GM21576 (cell line): ENCODE results near the gene CDYL.

Experiments
- ATAC-seq: cut with Tn5 transposase; IDR thresholded peaks from one replicate; pipeline ENCODE4 v1.9.1; 2021; ENCODE audit warnings: mild to moderate bottlenecking, moderate library complexity; ENCODE audit not compliant: unreplicated experiment

CDYL gene

DNA sequence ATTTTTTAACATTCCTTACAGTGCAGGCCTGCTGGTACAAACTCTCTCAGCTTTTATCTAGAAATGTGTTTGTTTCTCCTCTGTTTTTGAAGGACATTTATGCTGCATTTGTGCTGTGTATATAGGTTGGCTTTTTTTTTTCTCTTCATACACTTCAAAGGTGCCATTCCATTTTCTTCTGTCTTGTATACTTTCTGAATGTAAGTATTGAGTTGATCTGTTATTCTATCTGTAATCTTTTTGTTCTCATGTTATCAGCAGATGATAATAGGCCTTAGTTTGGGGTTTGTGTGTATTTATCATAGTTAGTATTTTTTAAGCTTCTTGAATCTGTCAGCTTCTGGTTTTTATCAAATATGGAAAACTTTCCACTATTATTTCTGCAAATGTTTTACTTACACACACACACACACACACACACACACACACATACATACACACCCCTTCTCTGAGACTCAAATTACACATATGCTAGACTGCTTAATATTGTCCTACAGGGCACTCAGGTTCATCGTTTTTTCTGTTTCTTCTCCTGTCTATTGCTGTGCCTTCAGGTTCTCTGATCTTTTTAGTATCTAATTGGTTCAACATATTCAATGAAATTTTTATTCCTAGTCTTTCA lies 153.0 kb downstream of the CDYL start:
- ATAC-seq: no peak

DNA sequence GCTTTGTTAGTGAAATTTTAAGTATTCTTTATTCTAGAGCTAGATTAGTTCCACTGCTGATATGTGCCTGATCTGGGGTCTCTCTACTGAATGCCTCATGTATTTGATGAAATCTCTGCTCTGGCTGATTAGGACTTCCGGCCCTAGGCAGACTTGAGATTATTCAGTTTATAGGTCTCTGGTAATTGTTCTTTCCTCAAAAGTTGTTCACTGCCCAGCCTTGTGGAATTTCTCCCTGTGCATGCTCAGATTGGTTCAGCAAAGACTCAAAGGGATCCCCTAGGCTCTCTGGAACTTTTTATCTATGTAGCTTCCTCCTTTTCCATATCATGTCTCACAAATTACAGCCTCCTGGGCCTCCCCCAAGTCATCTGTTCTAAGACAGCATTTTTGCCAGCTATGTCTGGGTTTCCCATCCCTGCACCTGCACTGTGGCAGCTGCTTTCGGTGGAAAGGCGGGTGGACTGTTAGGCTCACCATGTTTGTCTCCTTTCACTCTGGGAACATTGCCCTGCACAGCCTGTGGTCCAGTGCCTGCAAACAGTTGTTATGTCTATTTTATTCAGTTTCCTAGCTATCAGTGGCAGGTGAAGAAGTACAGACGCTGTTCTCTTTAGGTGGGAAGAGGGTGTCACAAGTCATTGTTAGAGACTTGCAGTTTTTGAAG lies 154.0 kb downstream of the CDYL start:
- ATAC-seq: no peak

DNA sequence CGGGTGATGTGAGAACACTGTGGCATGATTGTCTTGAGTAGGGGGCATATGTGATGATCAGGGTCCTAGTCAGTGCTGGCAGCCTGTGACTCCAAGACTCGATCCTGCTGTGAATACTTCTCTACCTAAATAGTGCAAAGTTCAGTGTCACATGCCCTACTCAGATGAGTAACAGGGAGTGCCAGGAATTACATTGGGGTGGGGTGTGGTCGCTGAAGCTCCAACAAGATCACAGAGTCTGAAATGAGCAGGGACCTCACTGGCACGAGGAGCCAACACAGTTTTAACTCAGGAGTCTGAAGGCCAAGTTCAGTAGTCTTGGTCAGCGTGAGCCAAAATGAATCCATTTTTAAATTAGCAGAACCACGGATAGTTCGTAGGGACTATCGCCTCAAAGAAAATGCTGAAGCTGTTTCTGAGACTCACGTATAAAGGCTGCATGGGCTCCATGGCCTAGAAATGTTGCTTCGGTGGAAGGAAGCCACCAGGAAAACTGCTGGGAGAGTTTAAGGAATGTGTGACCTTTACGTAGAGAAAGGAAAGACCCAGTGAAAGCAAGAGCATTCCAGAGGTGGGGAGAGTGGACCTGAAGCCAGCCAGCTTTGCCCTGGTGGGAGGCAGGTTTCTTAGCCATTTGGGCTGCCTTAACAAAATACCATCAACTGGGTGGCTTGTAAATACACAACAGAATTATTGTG lies 155.5 kb downstream of the CDYL start:
- ATAC-seq: no peak

DNA sequence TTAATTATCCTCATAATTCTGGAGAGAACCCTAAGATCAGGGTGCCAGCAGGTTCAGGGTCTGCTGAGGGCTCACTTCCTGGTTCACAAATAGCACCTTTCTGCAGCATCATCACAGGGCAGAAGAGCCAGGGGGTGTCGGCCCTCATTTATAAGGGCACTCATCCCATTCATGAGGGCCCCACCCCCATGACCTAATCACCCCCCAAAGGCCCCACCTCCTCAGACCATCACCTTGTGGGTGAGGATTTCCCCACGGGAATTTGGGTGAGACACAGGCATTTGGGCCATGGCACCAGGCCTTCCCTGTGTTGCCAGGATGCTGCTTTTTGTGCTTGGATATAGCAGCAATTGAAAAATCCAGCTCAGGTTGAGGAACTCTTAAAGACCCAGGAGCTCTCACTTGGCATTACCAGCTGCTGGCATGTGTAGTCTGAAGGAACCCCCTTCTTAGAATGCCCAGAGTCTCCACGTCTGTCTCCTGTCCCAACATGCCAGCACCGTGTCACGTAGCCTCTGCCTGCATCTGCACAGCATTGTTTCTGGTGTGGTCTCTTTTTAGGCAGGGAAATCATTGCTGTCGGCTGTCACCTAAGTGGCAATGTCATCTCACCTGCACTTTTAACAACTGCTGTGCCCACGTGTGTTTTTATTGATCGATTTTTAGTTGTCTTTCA lies 156.2 kb downstream of the CDYL start:
- ATAC-seq: no peak

GRCh38 chr6:4935486-4935885 lies 159.3 kb downstream of the CDYL start:
- ATAC-seq: no peak

GRCh38 chr6:4935975-4936680 lies 159.9 kb downstream of the CDYL start:
- no peak for ATAC-seq

DNA sequence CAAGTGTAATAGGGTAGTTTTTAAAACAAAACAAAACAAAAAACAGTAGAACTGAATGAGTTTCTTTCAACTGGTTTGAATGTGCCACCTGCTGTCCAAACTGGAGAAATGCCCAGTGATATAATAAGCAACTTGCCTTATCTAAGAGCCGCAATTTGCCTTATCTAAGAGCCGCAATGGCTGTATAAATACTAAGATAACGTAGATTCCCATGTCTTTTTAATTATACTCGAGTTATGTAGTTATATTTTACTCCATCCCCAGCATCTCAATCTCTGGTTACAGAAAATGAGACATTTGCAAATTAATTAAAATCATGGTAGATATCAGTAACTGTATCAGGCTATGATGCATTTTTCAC lies 160.5 kb downstream of the CDYL start:
- ATAC-seq: no peak

GRCh38 chr6:4937414-4937813 lies 161.2 kb downstream of the CDYL start:
- ATAC-seq: no peak

- no peak for ATAC-seq
Observed at GRCh38 chr6:4939241-4939640, 163.0 kb downstream of the CDYL start.

DNA sequence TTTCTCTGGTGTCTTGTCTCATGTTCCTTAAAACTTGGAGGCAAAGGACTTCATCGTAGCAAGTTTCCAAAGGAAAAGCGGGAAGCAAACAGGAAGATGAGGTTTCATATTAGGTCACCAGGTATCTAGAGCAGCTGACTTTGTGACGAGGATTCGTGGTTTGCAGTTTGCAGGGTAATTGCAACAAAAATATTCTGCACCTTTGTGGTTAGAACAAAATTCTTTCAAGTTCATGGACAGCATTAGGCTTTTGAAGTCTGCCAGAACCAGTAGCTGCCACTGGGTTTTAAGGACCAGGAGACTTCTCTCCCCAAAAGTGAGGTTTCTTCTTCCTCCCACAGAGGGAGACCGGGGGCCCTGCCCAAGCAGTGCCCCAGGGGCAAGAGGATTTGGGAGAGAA lies 164.2 kb downstream of the CDYL start:
- no peak for ATAC-seq

- no peak for ATAC-seq
Observed at GRCh38 chr6:4941782-4942672, 165.8 kb downstream of the CDYL start.

- ATAC-seq: no peak
Observed at GRCh38 chr6:4942673-4943009, 166.4 kb downstream of the CDYL start.

DNA sequence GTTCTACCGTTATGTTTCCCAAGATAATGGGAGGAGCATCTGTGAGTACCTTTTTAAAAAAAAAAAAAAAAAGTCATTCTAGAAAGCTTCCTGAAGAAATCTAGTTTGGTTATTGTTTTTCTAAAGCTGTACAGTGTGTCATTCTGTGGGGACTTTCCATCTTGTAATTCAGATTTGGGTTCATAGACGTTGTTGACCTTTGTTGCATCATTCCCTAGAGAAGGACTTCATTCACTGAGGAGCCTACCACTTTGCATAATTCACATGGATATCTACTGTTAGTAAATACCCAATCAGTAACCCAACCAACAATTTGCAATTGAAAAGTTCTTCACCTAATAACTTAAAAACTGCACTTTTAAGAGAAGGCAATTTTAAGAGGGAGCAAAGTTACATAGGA lies 167.5 kb downstream of the CDYL start:
- ATAC-seq: no peak

DNA sequence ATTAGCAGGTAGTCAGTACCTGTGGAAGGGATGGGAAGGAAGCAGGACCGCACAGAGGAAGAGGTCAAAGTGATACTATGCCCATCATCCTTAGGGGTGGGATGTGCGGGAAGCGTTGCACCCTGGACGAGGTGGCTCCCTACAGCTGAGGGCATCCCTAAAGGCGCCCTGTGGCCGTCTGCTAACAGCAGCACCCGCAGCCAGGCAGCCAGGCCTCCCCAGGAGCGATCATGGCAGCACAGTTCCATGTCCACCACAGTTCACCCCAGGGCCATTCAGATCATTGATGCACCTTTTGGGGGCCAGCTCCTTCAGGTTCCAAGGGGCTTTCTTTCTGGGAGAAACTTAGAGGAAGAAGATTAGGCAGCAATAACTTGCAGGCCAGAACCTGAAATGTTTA lies 168.1 kb downstream of the CDYL start:
- ATAC-seq: no peak

GRCh38 chr6:4946521-4946920 lies 170.3 kb downstream of the CDYL start:
- no peak for ATAC-seq

DNA sequence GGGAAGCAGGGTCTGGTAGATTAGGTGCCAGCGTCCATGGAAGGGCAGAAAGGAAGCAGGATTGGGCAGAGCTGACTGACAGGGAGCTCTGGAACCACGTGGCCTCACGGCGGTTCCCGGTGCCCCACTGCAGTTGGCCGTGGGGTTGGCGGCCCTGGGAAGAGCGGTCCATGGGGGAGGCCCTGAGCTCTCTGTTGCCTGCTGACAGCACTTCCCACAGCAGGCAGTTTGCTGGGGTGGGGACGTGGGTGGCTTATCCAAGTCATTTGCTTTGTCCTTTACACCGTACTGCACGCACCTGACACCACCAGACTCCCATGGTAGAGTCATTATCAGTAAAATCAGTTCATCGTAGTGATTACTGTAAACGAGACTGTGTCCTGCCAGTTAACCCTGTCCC lies 171.5 kb downstream of the CDYL start:
- ATAC-seq: no peak

DNA sequence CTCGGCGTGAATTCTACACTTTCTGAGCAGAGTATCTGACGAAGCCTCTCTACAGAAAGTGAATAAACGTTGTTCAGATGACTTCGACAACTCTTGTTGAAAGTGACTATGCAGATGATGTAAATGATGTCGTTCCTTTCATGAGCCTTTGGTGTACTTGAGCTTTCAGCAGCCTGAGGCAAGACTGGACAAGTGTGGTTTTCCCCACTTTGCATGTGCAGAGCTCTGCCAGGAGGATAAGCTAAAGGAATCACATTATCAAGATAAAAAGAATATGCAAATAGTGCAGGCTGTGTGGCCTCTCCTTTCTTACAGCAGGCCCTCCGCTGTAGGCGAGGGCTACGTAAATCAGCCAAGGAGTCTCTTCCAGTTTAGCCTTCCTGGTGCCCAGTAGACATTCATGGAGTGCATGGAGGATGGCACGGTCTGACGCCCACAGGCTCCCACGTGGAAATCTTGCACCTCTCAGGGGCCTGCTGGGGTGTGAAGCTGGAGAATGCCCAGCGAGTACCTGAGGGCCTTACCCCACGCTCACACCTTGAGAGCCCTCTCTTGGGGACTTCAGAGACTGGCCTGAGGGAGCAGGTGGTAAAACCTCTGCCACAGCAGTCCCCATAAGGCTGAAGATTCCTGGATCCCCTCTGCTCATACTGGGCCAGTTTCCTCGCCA lies 172.7 kb downstream of the CDYL start:
- ATAC-seq: no peak

DNA sequence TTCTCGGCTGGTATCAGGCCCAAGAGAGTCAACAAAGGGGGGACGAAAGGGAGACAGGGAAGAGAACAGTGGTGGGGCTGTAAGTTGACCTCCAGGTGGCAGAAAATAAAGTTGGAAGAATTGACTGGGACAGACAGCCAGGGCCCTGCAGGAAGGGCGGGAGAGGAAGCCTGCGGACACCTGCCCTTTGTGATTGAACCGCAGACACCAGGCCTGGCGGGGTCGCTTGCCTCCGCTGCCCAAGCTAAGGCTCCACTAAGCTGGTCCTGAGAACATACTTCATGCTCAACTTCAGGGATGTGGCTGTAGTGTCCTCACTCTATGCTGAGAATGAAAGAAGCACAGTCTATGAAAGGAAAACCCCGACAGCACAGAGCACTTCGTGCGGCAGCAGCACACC lies 173.9 kb downstream of the CDYL start:
- ATAC-seq: no peak

DNA sequence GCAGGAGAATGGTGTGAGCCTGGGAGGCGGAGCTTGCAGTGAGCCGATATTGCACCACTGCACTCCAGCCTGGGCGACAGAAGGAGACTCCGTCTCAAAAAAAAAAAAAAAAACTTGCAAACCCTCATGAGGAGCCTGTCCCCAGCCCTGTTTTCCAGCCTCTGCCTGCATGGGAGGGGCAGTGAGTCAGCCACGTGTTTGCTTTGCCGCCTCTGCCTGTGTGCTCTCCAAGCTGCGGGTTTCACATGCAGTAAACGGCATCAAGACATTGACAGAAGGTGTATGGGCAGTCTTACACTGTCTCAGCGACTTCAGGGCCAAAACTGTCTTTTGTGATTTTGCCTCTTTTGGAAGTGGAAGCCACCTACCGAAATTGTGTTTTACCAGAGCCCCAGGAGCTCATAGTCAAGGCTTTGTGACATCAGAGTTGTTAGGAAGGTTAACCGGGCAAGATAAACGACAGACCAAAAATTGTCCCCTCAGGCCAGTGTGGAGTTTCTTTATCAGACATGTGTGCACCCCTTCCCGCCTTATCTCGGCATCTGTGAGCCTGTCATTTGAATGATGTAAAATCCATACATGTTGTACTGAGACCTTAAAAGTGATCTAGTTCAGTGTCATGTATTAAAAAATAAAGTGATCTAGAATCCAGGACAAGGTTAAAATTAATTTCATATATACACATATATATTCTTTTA lies 174.8 kb downstream of the CDYL start:
- no peak for ATAC-seq
